Left lung (tissue), 10 donors: ENCODE measurements around the gene OR13C2. TPM values are rescaled to one million over a fixed set of nuclear protein-coding genes. Genes with fewer than 3 reads are reported as not detected.

ENCODE experiments used
- ATAC-seq: fragments of 200-7000 bp; cut with Tn5 transposase; one replicate; pipeline ENCODE4 v1.9.1; 2020; ENCODE audit warnings: moderate library complexity
- DNase-seq, 4 donors: peaks; one replicate each; pipeline ENCODE4 v3.0.0-alpha.2; 2013 to 2020
- H3K27ac ChIP-seq, 2 donors: fragments of 200-600 bp; sonication (generic) in 1 of 2; one replicate each; pipeline versions ENCODE4 v1.5.0 to v1.8.0; 2020 to 2021
- H3K27me3 ChIP-seq, 2 donors: fragments of 200-600 bp; sonication (generic) in 1 of 2; one replicate each; pipeline versions ENCODE4 v1.5.0 to v1.8.0; 2020 to 2021
- H3K36me3 ChIP-seq, 2 donors: fragments of 200-600 bp; sonication (generic) in 1 of 2; one replicate each; pipeline versions ENCODE4 v1.5.0 to v1.8.0; 2020 to 2021
- H3K4me1 ChIP-seq, 2 donors: fragments of 200-600 bp; one replicate each; pipeline ENCODE4 v1.8.0; 2021
- H3K4me3 ChIP-seq, 2 donors: fragments of 200-600 bp; sonication (generic) in 1 of 2; one replicate each; pipeline versions ENCODE4 v1.5.0 to v1.8.0; 2020 to 2021; ENCODE audit warnings: mild to moderate bottlenecking in 1 of 2
- H3K9me3 ChIP-seq, 2 donors: fragments of 200-600 bp; sonication (generic) in 1 of 2; one replicate each; pipeline versions ENCODE4 v1.5.0 to v1.8.0; 2020 to 2021
- intact Hi-C, 2 donors: fragments of 100-400 bp; cut with DNase I; formaldehyde crosslinking; loops; one replicate each; pipeline versions ENCODE4 v1.11.2 to v1.14.2; 2022
- polyA plus RNA-seq, 6 donors: library from polyadenylated mRNA; unstranded; fragments of 120-200 nt; gene quantifications; one replicate each; pipeline ENCODE4 v1.2.1, GENCODE V29; 2013; ENCODE audit not compliant: insufficient read length in 6 of 6
- total RNA-seq, 2 donors: library from RNA; stranded (reverse); fragmentation: NEBNext Ultra II Directional; extraction: Animal tissue kit (Norgen Biotek cat#: 25700); gene quantifications; one replicate each; pipeline ENCODE4 v1.2.1, GENCODE V29; 2021
- TF ChIP-seq, protein P1 (sequence below), 2 donors: fragments of 200-600 bp; sonication (generic) in 1 of 2; IDR thresholded peaks; one replicate each; pipeline versions ENCODE4 v1.5.0 to v1.8.0; 2021; ENCODE audit warnings: antibody characterized with exemption in 2 of 2
- donor health status: DM: no; HTN: yes; CAD: no.
- donor health status: DM: no; HTN: no; CAD: no.

The OR13C2 gene
- total and polyA plus RNA-seq, 8 donors: not detected

DNA sequence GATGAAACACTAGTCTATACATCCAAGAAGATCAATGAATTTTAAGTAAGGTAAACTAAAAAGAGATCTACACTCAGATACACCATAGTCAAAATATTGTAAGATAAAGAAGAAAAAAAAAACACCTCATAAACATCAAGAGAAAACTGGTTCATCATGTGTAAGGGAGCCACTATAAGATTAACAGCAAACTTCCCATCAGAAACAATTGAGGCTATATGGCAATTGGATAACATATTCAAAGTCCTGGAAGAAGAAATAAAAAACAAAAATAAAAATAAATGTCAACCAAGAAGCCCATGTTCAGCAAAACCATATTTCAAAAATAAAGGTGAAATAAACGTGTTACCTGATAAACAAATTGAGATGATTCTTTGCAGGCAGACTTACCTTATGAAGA lies 32.8 kb downstream of the OR13C2 start:
- Histone ChIP-seq H3K27ac (no peak overlapping the region), H3K4me3 (no peak overlapping the region), H3K4me1 (no peaks in the 10 kb centered on the region), H3K9me3 (peaks cover 0 to 26% of the 10 kb centered on the region in 2 donors), H3K27me3 (no peaks in the 10 kb centered on the region), H3K36me3 (no peaks in the 10 kb centered on the region)
- no peak for ATAC-seq
- TF ChIP-seq, protein P1, sequence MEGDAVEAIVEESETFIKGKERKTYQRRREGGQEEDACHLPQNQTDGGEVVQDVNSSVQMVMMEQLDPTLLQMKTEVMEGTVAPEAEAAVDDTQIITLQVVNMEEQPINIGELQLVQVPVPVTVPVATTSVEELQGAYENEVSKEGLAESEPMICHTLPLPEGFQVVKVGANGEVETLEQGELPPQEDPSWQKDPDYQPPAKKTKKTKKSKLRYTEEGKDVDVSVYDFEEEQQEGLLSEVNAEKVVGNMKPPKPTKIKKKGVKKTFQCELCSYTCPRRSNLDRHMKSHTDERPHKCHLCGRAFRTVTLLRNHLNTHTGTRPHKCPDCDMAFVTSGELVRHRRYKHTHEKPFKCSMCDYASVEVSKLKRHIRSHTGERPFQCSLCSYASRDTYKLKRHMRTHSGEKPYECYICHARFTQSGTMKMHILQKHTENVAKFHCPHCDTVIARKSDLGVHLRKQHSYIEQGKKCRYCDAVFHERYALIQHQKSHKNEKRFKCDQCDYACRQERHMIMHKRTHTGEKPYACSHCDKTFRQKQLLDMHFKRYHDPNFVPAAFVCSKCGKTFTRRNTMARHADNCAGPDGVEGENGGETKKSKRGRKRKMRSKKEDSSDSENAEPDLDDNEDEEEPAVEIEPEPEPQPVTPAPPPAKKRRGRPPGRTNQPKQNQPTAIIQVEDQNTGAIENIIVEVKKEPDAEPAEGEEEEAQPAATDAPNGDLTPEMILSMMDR (IDR thresholded peaks at IDR 0.05): no peak
- intact Hi-C loops: no loop called here
- DNase-seq: no peak

DNA sequence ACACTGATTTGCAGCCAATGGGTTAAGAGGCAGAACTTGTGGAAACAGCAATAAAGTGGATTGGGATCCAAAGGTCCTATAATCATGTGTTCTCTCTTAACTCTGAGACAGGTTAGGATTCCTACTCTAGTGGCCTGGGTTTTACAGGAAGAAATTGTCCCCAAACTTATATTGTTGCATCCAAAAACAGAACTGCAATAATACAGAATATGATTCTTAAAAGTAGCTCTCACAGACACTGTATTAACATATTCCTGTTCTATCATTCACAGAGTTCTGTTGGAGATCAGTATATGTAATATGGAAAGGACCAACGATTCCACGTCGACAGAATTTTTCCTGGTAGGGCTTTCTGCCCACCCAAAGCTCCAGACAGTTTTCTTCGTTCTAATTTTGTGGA lies 36.6 kb downstream of the OR13C2 start, which contains the start of gene OR13C8:
Gene OR13C8, plus strand, starts transcription at position 301 of the 400 bp plus-strand sequence. Its CDS starts 0 bp downstream, at position 301.
- H3K27ac ChIP-seq: no peak within 1 kb of the TSS
- no peaks in the 10 kb centered on the region for H3K27me3 ChIP-seq
- H3K9me3 ChIP-seq: peaks cover 0 to 26% of the 10 kb centered on the region in 2 donors
- no peak for ATAC-seq
- TF ChIP-seq, protein P1 (IDR thresholded peaks at IDR 0.05): no peak
- intact Hi-C loops: no loop called here
- no peaks in the 10 kb centered on the region for H3K36me3 ChIP-seq
- no peak within 1 kb of the TSS for H3K4me3 ChIP-seq
- no peaks in the 10 kb centered on the region for H3K4me1 ChIP-seq
- no peak for DNase-seq

DNA sequence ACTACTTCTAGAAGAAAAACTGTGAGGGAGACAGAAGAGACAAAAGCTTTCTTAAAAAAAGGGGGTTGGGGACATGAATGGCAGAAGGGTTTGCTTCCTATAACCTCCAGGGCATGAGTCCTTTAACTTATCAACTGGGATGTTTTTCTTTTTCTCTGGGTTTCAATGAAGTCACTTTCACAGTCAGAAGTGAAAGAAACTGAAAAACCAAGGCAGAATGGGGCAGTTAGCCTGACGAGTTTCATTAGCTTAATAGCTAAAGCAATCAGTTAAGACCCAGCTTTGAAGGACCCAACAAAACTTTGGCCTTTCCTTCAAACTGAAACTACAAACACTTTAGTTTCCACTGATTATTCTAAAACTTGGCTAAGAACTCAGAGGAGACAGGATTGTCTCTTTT lies 41.1 kb downstream of the OR13C2 start:
- Histone ChIP-seq H3K4me1 (no peaks in the 10 kb centered on the region), H3K27ac (no peak overlapping the region)
- TF ChIP-seq, protein P1 (IDR thresholded peaks at IDR 0.05): no peak

DNA sequence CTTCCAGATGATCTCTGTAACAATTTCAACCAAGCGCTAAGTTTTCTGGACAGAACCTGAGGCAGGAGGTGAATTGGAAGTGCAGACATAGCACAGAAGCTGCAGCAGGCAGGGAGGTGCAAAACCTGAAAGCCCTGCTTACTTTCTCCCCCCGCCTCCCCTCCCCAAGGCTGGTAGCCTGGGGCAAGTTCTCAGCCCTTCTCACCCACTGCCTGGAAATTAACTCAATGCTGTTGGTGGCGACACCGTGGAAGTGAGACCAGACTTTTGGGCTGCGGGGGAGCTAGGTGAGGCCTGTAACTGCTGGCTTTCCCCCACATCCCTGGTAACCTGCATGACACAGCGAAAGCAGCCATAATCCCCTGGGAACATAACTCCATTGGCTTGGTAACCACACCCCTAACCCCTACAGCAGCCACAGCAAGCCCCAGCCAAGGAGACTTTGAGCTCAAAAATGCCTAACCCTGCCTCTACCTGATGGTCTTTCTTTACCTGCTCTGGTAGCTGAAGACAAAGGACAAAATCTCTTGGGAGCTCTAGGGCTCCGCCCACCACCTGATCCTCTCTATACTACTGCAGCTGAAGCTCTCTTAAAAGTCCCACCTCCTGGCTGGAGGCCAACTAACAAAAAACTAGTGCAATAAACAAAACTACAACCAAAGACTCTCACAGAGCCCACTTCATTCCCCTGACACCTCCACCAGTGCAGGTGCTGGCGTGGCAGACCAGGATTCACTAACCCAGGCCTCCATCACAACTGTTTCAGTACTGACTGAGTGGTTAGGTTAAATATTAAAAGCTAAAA lies 48.4 kb downstream of the OR13C2 start:
- no peak for ATAC-seq
- peak in 1 of 4 donors; percentile 37 for DNase-seq
- Histone ChIP-seq H3K36me3 (no peaks in the 10 kb centered on the region), H3K4me3 (no peak overlapping the region), H3K27me3 (no peaks in the 10 kb centered on the region), H3K27ac (no peak overlapping the region), H3K9me3 (peaks cover 0 to 22% of the 10 kb centered on the region in 2 donors), H3K4me1 (no peaks in the 10 kb centered on the region)
- TF ChIP-seq, protein P1 (IDR thresholded peaks at IDR 0.05): no peak
- intact Hi-C loops: no loop called here

More for the DNA sequence above, 41.1 kb downstream of the OR13C2 start:
- Histone ChIP-seq H3K4me3 (no peak overlapping the region), H3K27me3 (no peaks in the 10 kb centered on the region), H3K9me3 (peaks cover 0 to 4% of the 10 kb centered on the region in 2 donors), H3K36me3 (no peaks in the 10 kb centered on the region)
- no peak for ATAC-seq
- intact Hi-C loops: no loop called here
- no peak for DNase-seq

DNA sequence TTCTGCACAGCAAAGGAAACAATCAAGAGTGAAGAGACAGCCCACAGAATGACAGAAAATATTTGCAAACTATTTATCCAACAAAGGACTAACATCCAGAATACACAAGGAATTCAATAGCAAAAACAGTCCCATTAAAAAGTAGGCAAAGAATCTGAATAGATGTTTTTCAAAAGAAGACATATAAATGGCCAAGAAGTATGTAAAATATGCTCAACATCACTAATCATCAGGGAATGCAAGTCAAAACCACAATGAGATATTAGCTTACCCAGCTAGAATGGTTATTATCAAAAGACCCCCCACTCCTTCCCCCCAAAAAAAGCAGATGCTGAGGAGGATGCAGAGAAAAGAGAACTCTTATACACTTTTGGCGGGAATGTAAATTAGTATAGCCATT lies 49.9 kb downstream of the OR13C2 start:
- H3K4me1 ChIP-seq: no peaks in the 10 kb centered on the region
- TF ChIP-seq, protein P1 (IDR thresholded peaks at IDR 0.05): no peak
- no peak overlapping the region for H3K27ac ChIP-seq
- no peak overlapping the region for H3K4me3 ChIP-seq
- no peak for ATAC-seq
- no peak for DNase-seq
- H3K9me3 ChIP-seq: peaks cover 0 to 22% of the 10 kb centered on the region in 2 donors
- H3K27me3 ChIP-seq: no peaks in the 10 kb centered on the region
- no peaks in the 10 kb centered on the region for H3K36me3 ChIP-seq
- intact Hi-C loops: no loop called here

Other genes with a start within 250 kb of the OR13C2 start
- not detected for gene OR13F1, start 101.4 kb downstream of the OR13C2 start, total RNA-seq
- not detected for gene OR13F1, start 101.4 kb downstream of the OR13C2 start, polyA plus RNA-seq
- gene OR13C4, start 78.4 kb downstream of the OR13C2 start, total RNA-seq: not detected
- gene OR13C4, start 78.4 kb downstream of the OR13C2 start, polyA plus RNA-seq: not detected
- not detected for gene OR13C3, start 68.8 kb downstream of the OR13C2 start, total RNA-seq
- not detected for gene OR13C3, start 68.8 kb downstream of the OR13C2 start, polyA plus RNA-seq
- gene OR13C8, start 36.5 kb downstream of the OR13C2 start, total RNA-seq: not detected
- gene OR13C8, start 36.5 kb downstream of the OR13C2 start, polyA plus RNA-seq: not detected
- gene OR13C5, start 6.2 kb downstream of the OR13C2 start, total RNA-seq: not detected
- under 1 TPM in 1 of 6 donors, not detected in 5; 0.17 TPM for gene OR13C5, start 6.2 kb downstream of the OR13C2 start, polyA plus RNA-seq
- gene OR13C9, start 12.6 kb upstream of the OR13C2 start, total RNA-seq: not detected
- gene OR13C9, start 12.6 kb upstream of the OR13C2 start, polyA plus RNA-seq: under 1 TPM in 1 of 6 donors, not detected in 5; 0.23 TPM
- gene OR13D1, start 88.9 kb upstream of the OR13C2 start, total RNA-seq: not detected
- gene OR13D1, start 88.9 kb upstream of the OR13C2 start, polyA plus RNA-seq: under 1 TPM in 1 of 6 donors, not detected in 5; 0.18 TPM
- gene NIPSNAP3A, start 142.1 kb upstream of the OR13C2 start, total RNA-seq: 10 to 100 TPM; 24.9 to 29.5 TPM
- 10 to 100 TPM; 42.0 to 49.9 (median 46.4) TPM for gene NIPSNAP3A, start 142.1 kb upstream of the OR13C2 start, polyA plus RNA-seq
- 1 to 10 TPM in 1 of 2 donors, under 1 TPM in 1; 0.94 to 1.4 TPM for gene NIPSNAP3B, start 158.5 kb upstream of the OR13C2 start, total RNA-seq
- gene NIPSNAP3B, start 158.5 kb upstream of the OR13C2 start, polyA plus RNA-seq: 10 to 100 TPM in 5 of 6 donors, 1 to 10 TPM in 1; 9.5 to 16.0 (median 12.5) TPM